Testis (tissue), 3 donors: ENCODE data around the gene RSPO4. TPM values are rescaled to one million over a fixed set of nuclear protein-coding genes. Genes with fewer than 3 reads are reported as not detected.

Experiments
- DNase-seq: peaks from one replicate; pipeline ENCODE4 v3.0.0-alpha.2; 2019
- H3K27ac ChIP-seq, 2 donors: fragments of 200-600 bp; sonication (generic); one replicate each; pipeline ENCODE4 v1.5.1; 2019
- H3K27me3 ChIP-seq: fragments of 200-600 bp; sonication (generic); one replicate; pipeline ENCODE4 v1.5.1; 2019
- H3K36me3 ChIP-seq: fragments of 200-600 bp; sonication (generic); one replicate; pipeline ENCODE4 v1.5.1; 2017; ENCODE audit warnings: low read depth; ENCODE audit errors: missing control alignments
- H3K4me1 ChIP-seq: fragments of 200-600 bp; sonication (generic); one replicate; pipeline ENCODE4 v1.5.1; 2019
- H3K4me3 ChIP-seq, 2 donors: fragments of 200-600 bp; sonication (generic); one replicate each; pipeline ENCODE4 v1.5.1; 2017 to 2019
- H3K9me3 ChIP-seq: fragments of 200-600 bp; sonication (generic); one replicate; pipeline ENCODE4 v1.5.1; 2017
- POLR2A ChIP-seq: fragments of 450-650 bp; IDR thresholded peaks from one replicate; pipeline ENCODE4 v1.6.1; 2017; ENCODE audit warnings: antibody characterized with exemption, mild to moderate bottlenecking, moderate library complexity
- WGBS, 2 donors: methylation state at CpG; one replicate each; pipeline ENCODE4 v1.1.5; 2018; 5-methylcytosine and 5-hydroxymethylcytosine counted together
- intact Hi-C: fragments of 100-400 bp; cut with DNase I; formaldehyde crosslinking; loops from one replicate; pipeline ENCODE4 v1.15.1; 2023; ENCODE audit warnings: low total_unique reads
- polyA plus RNA-seq: library from polyadenylated mRNA; stranded (reverse); fragments of 350-450 nt; fragmentation: Illumina TruSeq; extraction: RNeasy Lipid Tissue Mini Kit (QIAGEN cat#74804); gene quantifications from one replicate; pipeline ENCODE4 v1.2.3, GENCODE V29; 2014; ENCODE audit warnings: low read depth, low replicate concordance; ENCODE audit not compliant: insufficient read depth
- total RNA-seq, 2 donors: library from RNA; depleted of rRNA; stranded (reverse); fragments of >200 nt; gene quantifications; one replicate each; pipeline ENCODE4 v1.2.3, GENCODE V29; 2016
- TF ChIP-seq, protein P1 (sequence below), 3 experiments: fragments of 450-650 bp in 2 of 3; fragments of 200-600 bp in 1 of 3; sonication (generic) in 1 of 3; IDR thresholded peaks; one replicate each; pipeline ENCODE4 v1.5.1; 2016 to 2019; ENCODE audit warnings: antibody characterized with exemption in 3 of 3, mild to moderate bottlenecking in 2 of 3, moderate library complexity in 1 of 3

The RSPO4 gene
- total and polyA plus RNA-seq, 3 donors from 2014 or later, result 2.2 to 3.2 (median 2.6) TPM

DNA sequence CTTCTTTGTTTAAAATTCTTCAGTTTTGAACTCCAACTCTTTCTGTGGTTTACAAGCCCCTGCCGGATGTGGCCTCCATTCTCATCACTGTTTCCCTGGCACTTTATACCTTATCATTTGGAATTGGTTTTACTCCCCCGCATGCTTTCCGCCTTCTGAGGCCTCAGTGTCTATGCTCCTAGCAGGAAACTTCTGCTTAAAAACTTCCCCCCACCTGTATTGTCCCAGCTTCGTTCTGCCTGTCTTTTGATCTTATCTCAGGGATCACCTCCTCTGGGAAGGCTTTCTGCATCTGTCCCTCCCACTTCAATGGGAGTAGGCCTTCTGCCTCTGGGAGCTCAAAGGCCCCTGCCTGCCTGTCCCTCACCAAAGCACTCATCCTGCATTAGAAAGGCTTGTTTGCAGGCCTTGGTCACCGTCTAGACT is 82.6 kb downstream of the RSPO4 start:
- H3K9me3 ChIP-seq, result no peaks in the 10 kb centered on the region
- no peaks in the 10 kb centered on the region for H3K27me3 ChIP-seq
- H3K36me3 ChIP-seq, result no peaks in the 10 kb centered on the region
- WGBS, 2 donors, result 61 to 74% methylated on average over 5 of the region's 5 CpGs
- H3K4me3 ChIP-seq, result no peak overlapping the region
- intact Hi-C loops, result no loop called here
- peaks cover 21% of the 10 kb centered on the region for H3K4me1 ChIP-seq
- no peak for DNase-seq
- TF ChIP-seq, protein P1, sequence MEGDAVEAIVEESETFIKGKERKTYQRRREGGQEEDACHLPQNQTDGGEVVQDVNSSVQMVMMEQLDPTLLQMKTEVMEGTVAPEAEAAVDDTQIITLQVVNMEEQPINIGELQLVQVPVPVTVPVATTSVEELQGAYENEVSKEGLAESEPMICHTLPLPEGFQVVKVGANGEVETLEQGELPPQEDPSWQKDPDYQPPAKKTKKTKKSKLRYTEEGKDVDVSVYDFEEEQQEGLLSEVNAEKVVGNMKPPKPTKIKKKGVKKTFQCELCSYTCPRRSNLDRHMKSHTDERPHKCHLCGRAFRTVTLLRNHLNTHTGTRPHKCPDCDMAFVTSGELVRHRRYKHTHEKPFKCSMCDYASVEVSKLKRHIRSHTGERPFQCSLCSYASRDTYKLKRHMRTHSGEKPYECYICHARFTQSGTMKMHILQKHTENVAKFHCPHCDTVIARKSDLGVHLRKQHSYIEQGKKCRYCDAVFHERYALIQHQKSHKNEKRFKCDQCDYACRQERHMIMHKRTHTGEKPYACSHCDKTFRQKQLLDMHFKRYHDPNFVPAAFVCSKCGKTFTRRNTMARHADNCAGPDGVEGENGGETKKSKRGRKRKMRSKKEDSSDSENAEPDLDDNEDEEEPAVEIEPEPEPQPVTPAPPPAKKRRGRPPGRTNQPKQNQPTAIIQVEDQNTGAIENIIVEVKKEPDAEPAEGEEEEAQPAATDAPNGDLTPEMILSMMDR (IDR thresholded peaks at IDR 0.05), result no peak
- TF ChIP-seq POLR2A, result no peak
- H3K27ac ChIP-seq, result no peak overlapping the region

DNA sequence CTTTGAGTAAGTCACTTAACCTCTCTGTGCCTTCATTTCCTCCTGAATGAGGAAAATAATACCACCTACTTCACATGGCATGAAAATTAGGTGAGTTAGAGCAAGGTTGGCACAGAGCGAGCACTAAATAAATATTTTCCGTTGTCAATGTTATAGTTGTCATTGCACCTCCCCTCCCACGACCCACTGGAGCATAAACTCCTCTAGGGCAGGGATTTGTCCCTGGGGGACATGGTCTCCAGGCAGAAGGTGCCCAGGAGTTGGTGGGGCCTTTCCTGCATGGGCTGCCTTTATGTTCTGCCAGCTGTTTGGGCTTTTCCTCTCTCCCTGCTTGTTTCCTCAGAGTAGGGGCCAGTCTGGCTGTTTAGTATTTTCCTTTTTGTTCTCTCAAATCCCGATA is 84.7 kb downstream of the RSPO4 start:
- Histone ChIP-seq H3K27me3 (no peaks in the 10 kb centered on the region), H3K4me1 (peaks cover 21% of the 10 kb centered on the region), H3K9me3 (no peaks in the 10 kb centered on the region), H3K4me3 (no peak overlapping the region), H3K27ac (no peak overlapping the region), H3K36me3 (no peaks in the 10 kb centered on the region)
- no peak for TF ChIP-seq POLR2A
- TF ChIP-seq, protein P1 (IDR thresholded peaks at IDR 0.05), result no peak
- intact Hi-C loops, result no loop called here
- 63 to 84% methylated on average over 4 of the region's 4 CpGs for WGBS, 2 donors
- DNase-seq, result no peak

DNA sequence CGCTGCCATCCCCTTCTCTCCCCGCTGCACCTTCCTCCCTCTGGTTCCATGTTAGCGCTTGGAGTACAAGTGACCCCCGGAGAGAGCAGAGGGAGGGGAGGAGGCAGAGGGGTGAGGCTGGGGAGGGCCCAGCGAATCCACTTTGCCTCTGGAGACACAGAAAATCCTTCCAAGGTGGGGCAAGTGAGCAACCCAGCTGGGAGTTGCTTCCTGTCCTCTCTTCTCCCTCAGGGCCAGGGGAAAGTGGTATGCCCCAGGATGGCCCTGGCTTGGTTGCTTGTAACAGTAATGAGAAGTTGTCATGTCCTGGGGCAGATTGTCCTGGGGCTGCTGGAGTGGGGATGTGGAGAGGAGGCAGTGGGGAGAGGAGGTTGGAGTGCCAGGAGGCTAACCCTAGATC is 85.3 kb downstream of the RSPO4 start:
- no peaks in the 10 kb centered on the region for H3K36me3 ChIP-seq
- intact Hi-C loops, result no loop called here
- DNase-seq, result no peak
- no peak overlapping the region for H3K4me3 ChIP-seq
- no peak overlapping the region for H3K27ac ChIP-seq
- no peaks in the 10 kb centered on the region for H3K9me3 ChIP-seq
- TF ChIP-seq, protein P1 (IDR thresholded peaks at IDR 0.05), result no peak
- no peak for TF ChIP-seq POLR2A
- no peaks in the 10 kb centered on the region for H3K27me3 ChIP-seq
- 65 to 68% methylated on average over 2 to 5 of the region's 5 CpGs for WGBS, 2 donors
- H3K4me1 ChIP-seq, result peaks cover 26% of the 10 kb centered on the region

DNA sequence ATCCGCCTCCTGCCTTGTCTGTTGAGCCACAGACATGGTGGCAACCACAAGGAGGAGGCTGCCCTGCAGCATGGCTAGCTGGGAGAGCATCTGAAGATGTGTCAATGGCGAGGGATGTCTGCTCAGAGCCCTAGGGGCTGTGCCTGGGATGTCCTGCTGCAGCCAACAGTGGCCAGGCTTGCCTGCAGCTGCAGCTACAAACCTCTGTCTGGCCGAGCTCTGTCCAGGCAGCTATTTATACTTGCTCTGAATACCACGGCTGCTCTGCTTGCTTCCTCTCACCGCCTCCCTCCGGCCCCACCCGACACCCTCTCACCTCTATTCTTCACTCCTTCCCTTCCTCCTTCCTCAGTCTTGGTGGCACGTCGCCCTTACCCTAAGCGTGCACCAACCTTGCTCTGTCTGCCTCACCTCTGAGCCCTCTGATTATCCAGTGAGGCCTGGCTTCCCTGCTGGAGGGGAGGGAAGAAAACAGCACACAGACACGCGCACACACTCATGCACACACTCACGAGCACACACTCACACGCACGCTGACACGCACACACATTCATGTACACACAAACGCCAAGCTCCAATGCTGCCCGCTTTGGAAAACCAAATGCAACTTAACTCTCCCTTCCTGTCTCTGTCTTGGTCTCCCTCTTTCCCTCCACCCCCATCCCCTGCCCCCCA is 85.8 kb downstream of the RSPO4 start, which contains the start of gene ANGPT4:
Gene ANGPT4, minus strand, starts transcription at position 210 of the 675 bp plus-strand sequence. Its CDS starts 120 bp downstream, at position 90.
- H3K9me3 ChIP-seq, result no peaks in the 10 kb centered on the region
- no peaks in the 10 kb centered on the region for H3K36me3 ChIP-seq
- WGBS, 2 donors, result 48 to 51% methylated on average over 13 to 18 of the region's 18 CpGs
- H3K27ac ChIP-seq, result no peak within 1 kb of the TSS
- intact Hi-C loops, result no loop called here
- H3K27me3 ChIP-seq, result no peaks in the 10 kb centered on the region
- peaks cover 32% of the 10 kb centered on the region for H3K4me1 ChIP-seq
- TF ChIP-seq, protein P1 (IDR thresholded peaks at IDR 0.05), result no peak
- no peak for TF ChIP-seq POLR2A
- H3K4me3 ChIP-seq, result no peak within 1 kb of the TSS
- peak; percentile 45 for DNase-seq
